GM19193 (cell line): ENCODE measurements around the gene SCYL2.

Experiments used
- POLR2A ChIP-seq: IDR thresholded peaks from 4 replicates; pipeline ENCODE4 v1.6.1; 2011; ENCODE audit not compliant: insufficient read depth, insufficient read length; ENCODE audit errors: extremely low read depth

SCYL2 gene

GRCh38 chr12:100384559-100384935, 117.6 kb downstream of the SCYL2 start:
- TF ChIP-seq POLR2A, result no peak

DNA sequence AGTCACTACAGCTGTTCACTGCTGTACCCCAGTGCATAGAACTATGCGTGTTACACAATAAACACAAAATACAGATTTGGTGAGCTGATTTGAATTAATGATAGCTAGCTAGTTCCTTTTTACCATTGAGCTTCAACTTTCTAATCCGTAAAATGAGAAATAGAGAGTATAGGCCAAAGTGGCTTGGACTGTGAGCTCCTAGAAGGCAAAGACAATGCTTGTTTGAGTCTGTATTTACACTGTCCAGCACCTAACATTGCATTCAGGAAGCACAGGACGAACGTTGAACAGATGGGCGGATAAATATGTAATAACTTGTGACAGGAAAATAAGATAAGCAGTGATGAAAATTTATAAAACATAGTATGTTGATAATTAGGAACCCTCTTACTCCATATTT, 121.4 kb downstream of the SCYL2 start:
- no peak for TF ChIP-seq POLR2A
